NCI-H2029 treated with DMSO at 0.1 percent for 48 hours (cell line): ENCODE measurements around the gene HTRA1.

ENCODE experiments used
- DNase-seq: peaks from one replicate; lab custom pipeline; 2025; lab: John Stamatoyannopoulos, UW

Gene HTRA1

DNA sequence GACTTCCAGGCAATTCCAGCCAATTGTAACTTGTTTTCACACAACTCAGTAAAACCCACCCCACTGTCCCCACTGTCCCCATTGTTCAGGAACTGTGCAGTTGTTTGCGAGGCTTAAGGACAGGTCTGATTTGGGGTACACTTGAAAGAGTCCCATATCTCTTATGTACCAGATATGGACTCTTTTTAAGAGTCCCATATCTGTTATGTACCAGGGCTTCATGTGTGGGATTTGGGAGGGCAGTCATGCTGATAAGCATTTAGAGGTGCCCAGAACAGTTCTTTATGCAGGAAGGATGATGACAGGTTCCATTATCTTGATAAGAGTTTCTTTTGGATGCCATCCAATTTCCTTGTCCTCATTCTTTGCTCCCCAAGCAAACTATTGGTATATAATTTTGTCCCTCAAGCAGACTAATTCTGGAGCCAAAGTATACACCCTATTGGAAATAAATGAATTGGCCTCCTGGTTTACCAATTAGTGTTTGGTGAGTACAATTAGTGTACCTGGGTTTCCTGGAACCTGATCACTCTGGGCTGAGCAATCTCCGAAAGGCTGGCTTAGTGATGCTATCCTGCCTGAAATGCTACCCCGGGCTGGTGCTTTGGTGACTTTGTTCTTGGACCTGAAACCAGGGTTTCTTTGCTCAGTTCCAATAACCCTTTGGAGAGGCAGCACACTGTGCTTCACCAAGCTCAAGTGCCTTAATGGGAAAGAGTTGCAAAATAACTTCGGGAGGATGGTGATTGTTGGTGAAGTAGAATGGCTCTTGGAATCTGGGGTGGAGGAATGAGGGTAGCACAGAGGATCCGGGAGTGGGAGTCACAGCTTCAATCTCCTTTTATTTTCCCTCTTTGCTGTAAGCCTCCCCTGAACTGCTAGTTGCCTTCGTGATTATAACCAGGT lies 93.0 kb downstream of the HTRA1 start:
- DNase-seq = no peak

DNA sequence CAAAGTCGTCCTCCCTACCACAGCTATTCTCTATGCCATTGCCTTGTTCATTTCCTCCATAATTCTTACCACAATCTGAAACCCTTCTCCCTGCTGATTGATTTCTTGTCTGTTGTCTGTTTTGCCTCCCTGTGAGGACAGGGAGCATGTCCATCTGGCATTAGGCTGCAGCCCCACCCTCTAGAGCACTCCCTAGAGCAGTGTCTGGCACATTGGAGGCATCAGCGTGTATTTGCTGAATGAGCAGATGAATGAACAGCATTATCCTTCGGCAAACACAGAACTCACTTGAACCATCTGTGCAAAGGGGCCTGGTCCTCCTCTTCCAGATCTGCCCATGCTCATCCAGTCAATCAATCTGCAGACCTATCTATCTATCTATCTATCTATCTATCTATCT lies 94.1 kb downstream of the HTRA1 start:
- DNase-seq = no peak

DNA sequence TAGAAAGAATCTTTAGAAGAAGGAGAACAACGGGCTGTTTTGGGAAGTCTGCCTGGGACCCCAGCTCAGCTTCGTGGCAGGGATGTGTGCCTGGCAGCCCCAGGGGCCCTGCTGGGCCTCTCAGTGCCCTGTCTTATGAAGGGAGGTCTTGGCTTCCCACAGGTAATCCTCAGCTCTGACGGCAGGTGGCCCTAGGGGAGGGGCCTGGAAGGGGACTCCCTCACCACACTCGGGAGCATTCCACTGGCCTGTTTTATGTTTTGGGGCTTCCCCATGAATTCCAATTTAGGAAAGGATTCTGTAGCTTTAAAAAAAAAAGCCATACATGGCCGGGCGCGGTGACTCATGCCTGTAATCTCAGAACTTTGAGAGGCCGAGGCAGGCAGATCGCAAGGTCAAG lies 96.2 kb downstream of the HTRA1 start:
- no peak for DNase-seq

DNA sequence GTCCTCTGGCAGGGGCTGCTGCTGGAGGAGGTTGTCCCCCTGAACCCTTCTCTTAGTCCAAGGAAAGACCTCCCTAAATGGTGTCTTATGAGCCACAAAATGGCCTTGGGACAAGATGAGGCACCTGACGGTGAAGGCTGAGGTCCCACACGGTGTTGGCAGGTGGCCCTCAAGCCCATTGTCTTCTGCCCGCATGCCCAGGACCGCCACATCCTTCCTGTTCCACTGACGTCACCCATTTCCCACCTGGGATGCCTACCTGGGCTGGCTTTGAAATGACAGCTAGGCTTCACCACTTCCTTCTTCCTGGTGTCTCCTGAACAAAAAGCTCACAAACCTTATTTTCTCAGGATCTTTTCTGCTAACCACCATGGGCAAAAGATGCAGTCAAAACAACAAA lies 97.1 kb downstream of the HTRA1 start:
- DNase-seq = no peak

DNA sequence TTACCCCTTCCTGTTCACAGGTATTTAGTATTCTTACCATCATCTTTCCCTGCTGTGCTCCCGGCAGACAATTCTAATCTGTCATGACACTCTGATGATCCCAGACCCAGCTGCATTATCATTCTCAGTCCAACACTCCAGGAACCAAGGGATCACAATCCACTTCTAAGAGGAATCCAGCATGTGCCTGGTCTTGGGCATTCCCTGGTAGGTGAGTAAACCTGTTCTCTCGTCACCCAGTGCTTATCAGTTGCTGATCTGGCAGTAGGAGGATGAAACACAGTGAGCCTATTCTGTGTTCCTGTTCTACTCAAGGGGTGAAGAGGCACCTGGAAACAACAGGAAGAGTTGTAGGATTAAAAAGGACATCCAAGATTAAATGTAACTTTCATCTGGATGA lies 97.9 kb downstream of the HTRA1 start:
- no peak for DNase-seq

DNA sequence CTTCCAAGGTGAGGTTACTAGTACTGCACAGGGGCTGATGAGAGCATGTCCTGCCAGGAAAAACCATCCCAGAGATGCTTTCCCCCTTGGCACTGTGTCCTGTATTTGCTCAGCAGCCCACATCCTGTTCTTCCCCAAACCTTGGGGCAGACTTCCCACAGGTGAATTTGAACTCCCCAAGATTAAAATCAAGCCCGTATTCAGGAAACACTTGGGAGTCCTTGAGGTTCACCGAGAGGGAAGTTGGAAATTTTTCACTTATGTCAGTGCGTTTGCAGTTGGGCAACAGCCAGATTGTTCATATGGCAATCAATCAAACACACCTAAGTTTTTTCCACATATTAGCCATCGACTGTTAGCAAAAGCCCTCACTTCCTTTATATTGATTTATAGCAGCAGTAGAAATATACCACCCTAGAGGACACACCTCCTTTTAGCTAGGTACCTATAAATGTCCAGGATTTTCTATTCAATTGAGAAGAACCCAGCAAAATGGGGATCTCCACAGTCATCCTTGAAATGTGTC lies 99.0 kb downstream of the HTRA1 start, which contains the start of gene DMBT1:
TSS of gene DMBT1 (plus strand) at position 476 of the 526 bp plus-strand sequence. CDS start at position 493, 17 bp downstream.
- DNase-seq = no peak

DNA sequence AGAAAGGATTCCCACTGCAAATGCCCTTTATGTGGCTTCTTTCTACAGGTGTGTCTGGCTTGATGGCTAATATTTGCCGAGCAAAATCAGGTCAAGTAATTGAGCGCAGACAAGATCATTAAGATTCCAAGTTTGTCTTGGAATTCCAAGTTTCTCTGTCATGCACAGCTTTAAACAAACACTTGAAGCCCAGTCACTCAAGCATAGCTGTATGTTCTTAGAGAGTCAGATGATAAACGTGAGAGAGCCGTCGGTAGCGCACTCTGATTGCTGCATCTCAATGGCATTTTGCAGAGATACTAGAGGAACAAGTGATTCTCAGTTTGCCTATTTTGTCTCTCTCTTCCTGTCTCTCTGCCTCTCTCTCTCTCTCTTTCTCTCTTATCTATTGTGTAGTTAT lies 99.9 kb downstream of the HTRA1 start:
- no peak for DNase-seq

DNA sequence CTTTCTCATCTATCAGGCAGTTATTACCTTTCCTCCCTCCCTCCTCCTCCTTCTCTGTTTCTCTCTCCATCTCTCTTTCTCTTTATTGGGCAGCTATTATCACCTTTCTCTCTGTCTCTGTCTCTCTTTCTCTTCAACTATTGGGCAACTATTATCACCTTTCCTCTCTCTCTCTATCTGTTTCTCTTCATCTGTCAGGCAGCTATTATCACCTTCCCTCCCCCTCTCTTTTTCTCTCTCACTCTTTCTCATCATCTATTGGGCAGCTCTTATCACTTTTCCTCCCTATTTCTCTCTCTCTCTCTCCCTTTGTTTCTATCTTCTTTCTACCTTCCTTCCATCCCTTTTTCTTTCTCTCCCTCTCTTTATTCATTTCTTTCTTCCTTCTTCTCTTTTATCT lies 100.4 kb downstream of the HTRA1 start:
- DNase-seq = no peak
